ENCODE results near the gene WHRN.

Gene WHRN

GRCh38 chr9:114431770-114432169 is 73.5 kb downstream of the WHRN start:
- TF ChIP-seq CTCF (IDR thresholded peaks at IDR 0.05; ENCODE audit: borderline replicate concordance, insufficient read depth, low read depth, low read length) = no peak
- H3K4me3 ChIP-seq (ENCODE audit: low read depth, low read length) = no peak overlapping the region

- H3K4me3 ChIP-seq (ENCODE audit: low read depth, low read length) = no peak overlapping the region
- no peak for TF ChIP-seq CTCF (IDR thresholded peaks at IDR 0.05; ENCODE audit: borderline replicate concordance, insufficient read depth, low read depth, low read length)
Observed at GRCh38 chr9:114431003-114431402, 74.3 kb downstream of the WHRN start.

- no peak overlapping the region for H3K4me3 ChIP-seq (ENCODE audit: low read depth, low read length)
- TF ChIP-seq CTCF (IDR thresholded peaks at IDR 0.05; ENCODE audit: borderline replicate concordance, insufficient read depth, low read depth, low read length) = no peak
Observed at GRCh38 chr9:114430457-114430856, 74.8 kb downstream of the WHRN start.

GRCh38 chr9:114429488-114429887 is 75.8 kb downstream of the WHRN start:
- no peak for TF ChIP-seq CTCF (IDR thresholded peaks at IDR 0.05; ENCODE audit: borderline replicate concordance, insufficient read depth, low read depth, low read length)
- H3K4me3 ChIP-seq (ENCODE audit: low read depth, low read length) = no peak overlapping the region

- TF ChIP-seq CTCF (IDR thresholded peaks at IDR 0.05; ENCODE audit: borderline replicate concordance, insufficient read depth, low read depth, low read length) = no peak
Observed at GRCh38 chr9:114428466-114428865, 76.8 kb downstream of the WHRN start.

GRCh38 chr9:114427644-114428043 is 77.6 kb downstream of the WHRN start:
- no peak overlapping the region for H3K4me3 ChIP-seq (ENCODE audit: low read depth, low read length)
- no peak for TF ChIP-seq CTCF (IDR thresholded peaks at IDR 0.05; ENCODE audit: borderline replicate concordance, insufficient read depth, low read depth, low read length)

More at GRCh38 chr9:114428466-114428865, 76.8 kb downstream of the WHRN start:
- H3K4me3 ChIP-seq (ENCODE audit: low read depth, low read length) = no peak overlapping the region

- H3K4me3 ChIP-seq (ENCODE audit: low read depth, low read length) = no peak overlapping the region
- no peak for TF ChIP-seq CTCF (IDR thresholded peaks at IDR 0.05; ENCODE audit: borderline replicate concordance, insufficient read depth, low read depth, low read length)
Observed at GRCh38 chr9:114426046-114426948, 79.0 kb downstream of the WHRN start.
